Panc1 (cell line): ENCODE results near the gene L3MBTL3.

ENCODE experiments used
- CTCF ChIP-seq: fragments of 450-650 bp; IDR thresholded peaks from 2 replicates; pipeline ENCODE4 v1.5.1; 2017; ENCODE audit warnings: mild to moderate bottlenecking
- POLR2AphosphoS5 ChIP-seq: IDR thresholded peaks from 2 replicates; pipeline ENCODE4 v1.6.1; 2012; ENCODE audit warnings: mild to moderate bottlenecking, low read depth, low read length, moderate library complexity
- REST ChIP-seq, 2 experiments: IDR thresholded peaks; 2 replicates each; pipeline ENCODE4 v1.6.1; 2011 to 2012; ENCODE audit warnings: low read depth in 2 of 2, control low read depth in 1 of 2, low read length in 1 of 2, mild to moderate bottlenecking in 1 of 2, moderate library complexity in 1 of 2; ENCODE audit not compliant: insufficient read depth in 1 of 2
- SIN3A ChIP-seq: IDR thresholded peaks from 2 replicates; pipeline ENCODE4 v1.6.1; 2012; ENCODE audit warnings: low read depth, mild to moderate bottlenecking, low read length, moderate library complexity, borderline replicate concordance; ENCODE audit not compliant: insufficient read depth

- TF ChIP-seq CTCF (no peak), POLR2AphosphoS5 (no peak), REST (IDR thresholded peaks at IDR 0.05; ENCODE audit: insufficient read depth in 1 of 2, low read depth in 2 of 2, low read length in 1 of 2) (no peak), SIN3A (no peak)
Measured at GRCh38 chr6:130050230-130050629, 31.8 kb downstream of the L3MBTL3 start.
